AG04449 (cell line): Measurements from ENCODE around the gene MYD88.

ENCODE experiments used
- CTCF ChIA-PET: fragments of 350-600 bp; formaldehyde crosslinking; extraction: SDS; loops from one replicate; lab custom pipeline; 2021; ENCODE audit warnings: antibody characterized with exemption; lab: Yijun Ruan, JAX
- POLR2A ChIA-PET: fragments of 400-600, 350-600 bp; formaldehyde crosslinking; extraction: SDS; loops from one replicate; lab custom pipeline; 2020; ENCODE audit warnings: antibody characterized with exemption, inconsistent platforms; lab: Yijun Ruan, JAX
- DNase-seq: peaks from one replicate; pipeline ENCODE4 v3.0.0-alpha.2; 2010; ENCODE audit warnings: low read depth, low spot score
- H3K4me3 ChIP-seq: 2 replicates; pipeline ENCODE4 v1.5.1; 2011; ENCODE audit warnings: low read depth, mild to moderate bottlenecking, control low read depth, low read length
- TF ChIP-seq, protein P1 (sequence below): IDR thresholded peaks from one replicate; pipeline ENCODE4 v1.5.1; 2011; ENCODE audit warnings: mild to moderate bottlenecking, moderate library complexity, low read length, control low read depth, inconsistent platforms; ENCODE audit not compliant: insufficient read depth; ENCODE audit errors: missing control alignments

Gene MYD88

GRCh38 chr3:38122712-38123290 lies 15.7 kb upstream of the MYD88 start:
- ChIA-PET POLR2A (no interaction called here), CTCF (interaction anchor here (2.4 kb wide), 1 partner anchor 10 kb away, joined by 8 read pairs; no protein-coding TSS in a partner anchor)
- H3K4me3 ChIP-seq, result no peak overlapping the region
- TF ChIP-seq, protein P1, sequence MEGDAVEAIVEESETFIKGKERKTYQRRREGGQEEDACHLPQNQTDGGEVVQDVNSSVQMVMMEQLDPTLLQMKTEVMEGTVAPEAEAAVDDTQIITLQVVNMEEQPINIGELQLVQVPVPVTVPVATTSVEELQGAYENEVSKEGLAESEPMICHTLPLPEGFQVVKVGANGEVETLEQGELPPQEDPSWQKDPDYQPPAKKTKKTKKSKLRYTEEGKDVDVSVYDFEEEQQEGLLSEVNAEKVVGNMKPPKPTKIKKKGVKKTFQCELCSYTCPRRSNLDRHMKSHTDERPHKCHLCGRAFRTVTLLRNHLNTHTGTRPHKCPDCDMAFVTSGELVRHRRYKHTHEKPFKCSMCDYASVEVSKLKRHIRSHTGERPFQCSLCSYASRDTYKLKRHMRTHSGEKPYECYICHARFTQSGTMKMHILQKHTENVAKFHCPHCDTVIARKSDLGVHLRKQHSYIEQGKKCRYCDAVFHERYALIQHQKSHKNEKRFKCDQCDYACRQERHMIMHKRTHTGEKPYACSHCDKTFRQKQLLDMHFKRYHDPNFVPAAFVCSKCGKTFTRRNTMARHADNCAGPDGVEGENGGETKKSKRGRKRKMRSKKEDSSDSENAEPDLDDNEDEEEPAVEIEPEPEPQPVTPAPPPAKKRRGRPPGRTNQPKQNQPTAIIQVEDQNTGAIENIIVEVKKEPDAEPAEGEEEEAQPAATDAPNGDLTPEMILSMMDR, result no peak
- no peak for DNase-seq

DNA sequence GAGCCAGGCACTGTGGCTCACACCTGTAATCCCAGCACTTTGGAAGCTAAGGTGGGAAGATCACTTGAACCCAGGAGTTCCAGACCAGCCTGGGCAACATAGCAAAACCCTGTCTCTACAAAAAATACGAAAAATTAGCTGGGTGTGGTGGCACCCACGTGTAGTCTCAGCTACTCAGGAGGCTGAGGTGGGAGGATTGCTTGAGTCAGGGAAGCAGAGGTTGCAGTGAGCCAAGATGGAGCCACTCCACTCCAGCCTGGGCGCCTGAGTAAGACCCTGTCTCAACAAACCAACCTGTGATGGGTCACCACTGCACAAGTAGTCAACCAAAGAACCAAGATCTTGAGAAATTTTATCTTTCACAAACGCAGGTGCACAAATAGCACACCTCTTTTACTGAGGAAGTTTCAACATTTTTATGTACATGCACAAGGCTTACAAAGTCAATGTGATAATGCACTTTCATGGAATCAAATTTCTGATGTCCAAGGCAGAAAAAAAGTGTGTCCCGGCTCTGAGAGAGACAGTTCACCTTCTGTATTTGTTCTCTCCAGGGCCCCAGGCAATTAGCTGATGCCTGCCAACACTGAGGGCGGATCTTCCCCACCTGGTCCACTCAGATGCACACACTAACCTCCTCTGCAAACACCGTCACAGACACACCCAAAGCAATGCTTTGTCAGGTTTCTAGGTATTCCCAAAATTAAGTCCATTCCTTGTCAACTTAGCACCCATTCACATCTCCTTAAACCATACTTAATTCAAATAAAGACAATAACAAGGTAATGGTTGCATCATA lies 13.9 kb upstream of the MYD88 start:
- ChIA-PET POLR2A (interaction anchor here (0.8 kb wide), 1 partner anchor 13 kb away, joined by 4 read pairs; the partner anchor contains the start of gene ACAA1), CTCF (interaction anchor here (6.8 kb wide), 1 partner anchor 6 kb away, joined by 51 read pairs; no protein-coding TSS in a partner anchor)
- DNase-seq, result no peak
- TF ChIP-seq, protein P1, result no peak
- no peak overlapping the region for H3K4me3 ChIP-seq

GRCh38 chr3:38125305-38126120 lies 12.9 kb upstream of the MYD88 start:
- TF ChIP-seq, protein P1, result no peak
- POLR2A ChIA-PET, result no interaction called here
- no peak overlapping the region for H3K4me3 ChIP-seq
- CTCF ChIA-PET, result interaction anchor here (6.8 kb wide), 1 partner anchor 7 kb away, joined by 51 read pairs; no protein-coding TSS in a partner anchor
- DNase-seq, result no peak

DNA sequence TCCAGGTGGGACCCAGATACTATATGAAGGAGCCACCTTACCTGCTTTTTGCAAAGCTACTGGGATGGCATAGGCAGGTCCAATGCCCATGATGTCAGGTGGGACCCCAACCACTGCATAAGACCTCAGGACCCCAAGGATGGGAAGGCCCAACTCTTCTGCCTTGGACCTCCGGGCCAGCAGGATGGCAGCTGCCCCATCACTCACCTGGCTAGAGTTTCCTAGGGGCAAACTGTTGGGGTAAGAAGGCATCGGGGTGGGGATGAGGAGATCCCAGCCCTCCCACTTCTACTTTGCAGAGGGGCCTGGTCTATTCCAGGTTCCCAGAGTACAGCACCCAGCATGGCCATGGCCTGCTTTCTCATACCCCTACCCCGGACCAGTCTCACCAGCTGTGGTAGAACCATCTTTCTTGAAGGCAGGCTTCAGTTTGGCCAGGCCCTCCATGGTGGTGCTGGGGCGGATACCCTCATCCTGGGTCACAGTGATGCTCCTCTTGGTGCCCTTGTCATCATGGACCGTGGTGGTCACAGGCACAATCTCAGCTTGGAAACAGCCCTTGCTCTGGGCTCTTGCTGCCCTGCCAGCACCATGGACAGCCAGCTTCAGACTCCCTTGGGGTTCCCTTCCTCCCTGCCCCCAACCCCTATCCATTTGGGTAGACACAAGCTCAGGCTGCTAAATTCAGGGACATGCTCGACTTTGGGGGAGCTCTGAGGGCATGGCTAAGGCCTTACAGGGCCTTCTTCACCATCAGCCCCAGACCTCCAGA lies 12.2 kb upstream of the MYD88 start:
- H3K4me3 ChIP-seq, result no peak overlapping the region
- POLR2A ChIA-PET, result no interaction called here
- DNase-seq, result no peak
- TF ChIP-seq, protein P1, result no peak
- CTCF ChIA-PET, result interaction anchor here (6.8 kb wide), 1 partner anchor 8 kb away, joined by 51 read pairs; no protein-coding TSS in a partner anchor

- TF ChIP-seq, protein P1, result no peak
- ChIA-PET CTCF (interaction anchor here (1.6 to 6.8 kb wide), 2 partner anchors 10 to 219 kb away, joined by 8 to 51 read pairs; partner anchors contain the start of gene XYLB), POLR2A (interaction anchor here (1.5 kb wide), 1 partner anchor 9 kb away, joined by 6 read pairs; the partner anchor contains the start of gene ACAA1)
- no peak overlapping the region for H3K4me3 ChIP-seq
- no peak for DNase-seq
Measured at GRCh38 chr3:38127611-38128302, 10.7 kb upstream of the MYD88 start.
